GM20000 (cell line): Measurements from ENCODE around the gene SUOX.
"Not testable (repeated sequence)": the region's sequence is repeated elsewhere in the genome, so short reads cannot be mapped to it uniquely, and the experiment has no call there.

Experiments
- DNase-seq: peaks from one replicate; pipeline ENCODE4 v3.0.0; 2012; ENCODE audit warnings: low spot score
- TF ChIP-seq, protein P1 (sequence below): IDR thresholded peaks from 2 replicates; pipeline ENCODE4 v1.5.1; 2012; ENCODE audit warnings: mild to moderate bottlenecking, control low read depth; ENCODE audit errors: extremely low read depth, missing control alignments

The SUOX gene

DNA sequence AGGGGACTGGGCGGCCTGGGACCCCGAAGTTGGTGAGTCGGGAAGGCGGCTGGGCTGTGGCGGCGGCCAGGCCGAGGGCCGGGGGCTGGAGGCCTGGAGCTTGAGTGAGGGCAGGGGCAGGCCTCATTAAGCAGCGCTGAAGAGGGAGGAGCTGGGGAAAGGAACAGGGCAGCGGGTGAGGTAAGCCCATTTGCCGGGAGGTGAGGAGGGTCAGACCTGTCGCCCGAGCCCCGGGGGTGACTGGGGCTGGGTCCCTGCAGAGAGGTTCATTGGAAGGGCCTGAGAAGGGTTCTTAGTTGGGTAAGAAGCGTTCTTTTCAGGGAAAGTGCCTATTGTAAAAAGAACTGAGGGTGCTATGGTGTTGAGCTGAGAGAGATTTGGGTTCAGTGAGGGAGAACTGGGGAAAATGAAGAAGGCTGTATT, 22.8 kb upstream of the SUOX start:
- DNase-seq: peak; percentile 44
- TF ChIP-seq, protein P1, sequence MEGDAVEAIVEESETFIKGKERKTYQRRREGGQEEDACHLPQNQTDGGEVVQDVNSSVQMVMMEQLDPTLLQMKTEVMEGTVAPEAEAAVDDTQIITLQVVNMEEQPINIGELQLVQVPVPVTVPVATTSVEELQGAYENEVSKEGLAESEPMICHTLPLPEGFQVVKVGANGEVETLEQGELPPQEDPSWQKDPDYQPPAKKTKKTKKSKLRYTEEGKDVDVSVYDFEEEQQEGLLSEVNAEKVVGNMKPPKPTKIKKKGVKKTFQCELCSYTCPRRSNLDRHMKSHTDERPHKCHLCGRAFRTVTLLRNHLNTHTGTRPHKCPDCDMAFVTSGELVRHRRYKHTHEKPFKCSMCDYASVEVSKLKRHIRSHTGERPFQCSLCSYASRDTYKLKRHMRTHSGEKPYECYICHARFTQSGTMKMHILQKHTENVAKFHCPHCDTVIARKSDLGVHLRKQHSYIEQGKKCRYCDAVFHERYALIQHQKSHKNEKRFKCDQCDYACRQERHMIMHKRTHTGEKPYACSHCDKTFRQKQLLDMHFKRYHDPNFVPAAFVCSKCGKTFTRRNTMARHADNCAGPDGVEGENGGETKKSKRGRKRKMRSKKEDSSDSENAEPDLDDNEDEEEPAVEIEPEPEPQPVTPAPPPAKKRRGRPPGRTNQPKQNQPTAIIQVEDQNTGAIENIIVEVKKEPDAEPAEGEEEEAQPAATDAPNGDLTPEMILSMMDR: no peak

DNA sequence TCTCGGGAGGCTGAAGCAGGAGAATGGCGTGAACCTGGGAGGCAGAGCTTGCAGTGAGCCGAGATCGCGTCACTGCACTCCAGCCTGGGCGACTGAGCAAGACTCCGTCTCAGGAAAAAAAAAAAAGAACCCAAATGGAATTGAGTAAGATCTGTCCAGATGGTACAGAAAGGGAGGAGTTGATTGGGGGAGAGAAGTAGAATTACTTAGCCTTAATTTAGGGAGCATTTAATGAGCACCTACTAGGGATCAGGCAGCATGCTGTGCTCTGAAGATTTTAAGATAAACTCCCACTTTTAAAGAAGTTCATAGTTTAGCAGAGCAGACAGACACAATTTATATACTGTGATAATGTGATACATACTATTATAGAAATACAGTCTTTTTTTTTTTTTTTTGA, 18.7 kb upstream of the SUOX start:
- DNase-seq: no peak
- TF ChIP-seq, protein P1: no peak

DNA sequence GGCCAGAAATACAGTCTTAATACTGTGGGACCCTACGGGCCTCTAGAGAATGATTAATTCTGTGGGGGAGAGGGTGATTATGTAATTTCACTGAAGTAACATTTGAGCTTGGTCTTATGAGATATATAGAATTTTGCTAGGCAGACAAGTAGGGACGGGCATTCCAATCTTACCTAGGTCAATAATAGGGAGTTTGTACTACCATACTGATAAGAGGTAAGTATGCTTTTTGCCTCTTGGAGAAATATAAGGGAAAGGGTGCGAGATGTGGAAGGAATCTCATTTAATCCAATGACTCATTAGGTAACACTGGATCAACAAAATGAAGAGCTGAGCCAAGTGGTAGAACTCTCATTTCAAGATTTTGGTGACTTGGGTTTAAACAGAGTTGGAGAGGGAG, 18.0 kb upstream of the SUOX start:
- TF ChIP-seq, protein P1: no peak
- no peak for DNase-seq

DNA sequence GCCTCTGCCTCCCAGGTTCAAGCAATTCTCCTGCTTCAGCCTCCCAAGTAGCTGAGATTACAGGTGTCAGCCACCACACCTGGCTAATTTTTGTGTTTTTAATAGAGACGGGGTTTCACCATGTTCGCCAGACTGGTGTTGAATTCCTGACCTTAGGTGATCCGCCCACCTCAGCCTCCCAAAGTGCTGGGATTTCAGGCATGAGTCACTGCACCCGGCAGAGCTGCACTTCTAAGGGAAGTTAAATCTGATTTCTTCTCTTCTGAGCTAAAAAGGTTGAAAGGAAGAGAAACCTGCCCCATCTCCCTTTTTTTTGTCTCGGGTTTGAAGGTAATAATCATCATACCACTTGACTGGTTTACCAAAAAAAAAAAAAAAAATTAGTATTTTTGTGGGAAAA, 15.2 kb upstream of the SUOX start:
- DNase-seq: not testable (repeated sequence)

DNA sequence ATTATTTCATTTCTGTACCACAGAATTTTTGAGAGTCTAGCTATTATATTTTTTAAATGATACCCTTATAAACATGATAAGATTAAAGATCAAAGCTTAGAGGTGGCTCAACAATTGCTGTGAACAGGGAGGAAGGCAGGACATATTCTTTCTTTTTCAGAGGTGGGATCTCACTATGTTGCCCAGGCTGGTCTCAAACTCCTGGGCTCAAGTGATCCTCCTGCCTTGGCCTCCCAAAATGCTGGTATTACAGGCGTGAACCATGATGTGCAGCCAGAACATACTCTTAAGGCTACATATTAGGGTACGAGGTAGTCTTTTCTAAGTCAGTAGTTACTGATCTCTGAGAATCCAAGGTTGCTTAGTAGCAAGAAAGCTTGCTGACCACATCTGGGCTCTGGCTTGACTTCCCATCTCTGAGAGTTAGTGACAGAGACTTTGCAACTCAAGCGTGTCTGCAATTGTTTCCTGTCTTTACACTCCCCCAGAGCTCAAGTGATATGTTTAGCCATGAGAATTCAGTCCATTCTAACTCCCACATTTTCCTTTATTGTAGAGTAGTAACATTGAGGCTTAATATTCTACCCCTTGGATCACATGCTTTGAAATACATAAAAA, 14.6 kb upstream of the SUOX start:
- peak; percentile 68 for DNase-seq
- TF ChIP-seq, protein P1: no peak

DNA sequence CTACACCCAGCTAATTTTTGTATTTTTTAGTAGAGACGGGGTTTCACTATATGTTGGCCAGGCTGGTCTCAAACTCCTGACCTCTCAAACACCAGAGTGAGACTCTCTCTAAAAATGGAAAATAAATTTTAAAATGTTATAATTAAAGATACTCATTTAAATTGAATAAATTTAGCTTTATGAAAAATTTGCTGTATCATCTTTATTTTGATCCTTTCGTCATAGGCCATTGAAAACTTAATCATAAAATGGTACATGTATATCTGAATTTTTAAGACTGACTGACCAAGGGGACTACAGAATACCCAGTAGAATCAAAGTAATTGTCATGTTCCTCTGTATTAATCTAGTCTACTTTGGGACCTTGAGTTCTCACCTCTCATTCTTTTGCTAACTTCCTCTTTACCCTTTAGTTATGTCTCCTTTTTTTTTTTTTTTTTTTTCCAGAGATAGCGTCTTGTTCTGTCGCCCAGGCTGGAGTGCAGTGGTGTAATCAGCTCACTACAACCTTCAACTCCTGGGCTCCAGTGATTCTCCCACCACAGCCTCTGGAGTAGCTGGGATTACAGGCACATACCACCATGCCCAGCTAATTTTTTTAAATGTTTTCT, 13.7 kb upstream of the SUOX start:
- DNase-seq: no peak

DNA sequence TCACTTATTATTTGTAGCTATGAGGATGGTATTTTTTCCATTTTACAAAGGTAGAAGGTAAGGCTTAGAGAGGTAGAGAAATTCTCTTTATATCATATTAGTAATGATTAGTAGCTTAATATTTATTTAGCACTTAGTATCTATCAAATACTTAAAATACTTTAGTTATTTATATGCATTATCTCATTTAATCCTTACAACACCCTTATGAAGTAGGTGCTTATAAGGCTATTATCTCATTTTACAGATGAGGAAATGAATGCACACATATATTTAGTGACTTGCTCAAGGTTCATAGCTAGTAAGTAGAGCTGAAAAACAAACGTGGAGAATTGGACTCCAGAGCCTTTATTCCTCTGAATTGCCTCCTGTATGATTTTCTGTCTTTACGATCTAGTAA, 12.2 kb upstream of the SUOX start:
- TF ChIP-seq, protein P1: no peak
- DNase-seq: no peak

More for the DNA sequence above, 13.7 kb upstream of the SUOX start:
- TF ChIP-seq, protein P1: no peak

DNA sequence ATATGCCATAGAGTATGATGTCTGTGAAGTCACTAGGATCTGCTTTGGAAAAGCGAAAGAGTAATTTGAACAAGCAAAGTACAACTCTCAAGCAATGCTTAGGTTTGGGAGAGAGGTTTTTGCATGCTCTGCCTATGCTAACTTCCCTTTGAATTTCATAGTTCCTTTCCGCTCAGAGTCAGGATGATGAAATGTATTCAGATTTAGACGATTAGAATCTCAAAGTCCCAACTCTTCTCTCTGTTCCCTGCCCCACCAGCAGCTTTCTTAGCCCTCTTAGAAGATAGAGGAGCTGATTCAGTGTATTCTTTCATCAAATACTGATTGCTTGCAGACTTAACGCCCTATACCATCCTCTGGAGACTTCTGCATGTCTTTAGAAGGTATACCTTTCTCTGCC, 11.7 kb upstream of the SUOX start:
- no peak for DNase-seq
- TF ChIP-seq, protein P1: no peak

DNA sequence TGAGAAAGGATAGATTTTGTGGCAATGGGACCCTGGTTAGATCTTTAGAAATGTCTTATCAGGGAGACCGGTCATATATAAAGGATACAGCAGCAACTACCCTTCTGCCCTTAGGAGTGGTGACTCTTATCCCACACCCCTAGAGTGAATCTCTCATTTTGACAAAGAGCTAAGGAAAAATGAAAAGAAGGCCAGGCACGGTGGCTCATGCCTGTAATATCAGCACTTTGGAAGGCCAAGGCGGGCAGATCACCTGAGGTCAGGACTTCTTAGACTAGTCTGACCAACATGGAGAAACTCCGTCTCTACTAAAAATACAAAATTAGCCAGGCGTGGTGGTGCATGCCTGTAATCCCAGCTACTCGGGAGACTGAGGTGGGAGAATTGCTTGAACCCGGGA, 11.1 kb upstream of the SUOX start:
- not testable (repeated sequence) for DNase-seq
